ENCODE results near the gene CCNA1.

The CCNA1 gene

DNA sequence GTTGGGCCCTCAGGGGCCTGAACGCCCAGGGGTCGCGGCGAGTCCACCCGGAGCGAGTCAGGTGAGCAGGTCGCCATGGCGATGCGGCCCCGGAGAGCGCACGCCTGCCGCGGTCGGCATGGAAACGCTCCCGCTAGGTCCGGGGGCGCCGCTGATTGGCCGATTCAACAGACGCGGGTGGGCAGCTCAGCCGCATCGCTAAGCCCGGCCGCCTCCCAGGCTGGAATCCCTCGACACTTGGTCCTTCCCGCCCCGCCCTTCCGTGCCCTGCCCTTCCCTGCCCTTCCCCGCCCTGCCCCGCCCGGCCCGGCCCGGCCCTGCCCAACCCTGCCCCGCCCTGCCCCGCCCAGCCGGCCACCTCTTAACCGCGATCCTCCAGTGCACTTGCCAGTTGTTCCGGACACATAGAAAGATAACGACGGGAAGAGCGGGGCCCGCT is at the start of gene CCNA1:
TSS of gene CCNA1 (plus strand) at position 390 of the 439 bp plus-strand sequence. CDS start 562 bp downstream, outside the sequence.
- Mint-ChIP-seq H3K27ac (no peak within 1 kb of the TSS), H3K4me3 (peak within 1 kb of the TSS; percentile 76), H3K36me3 (ENCODE audit: low read depth) (no peaks in the 10 kb centered on the region), H3K27me3 (ENCODE audit: low read depth, poor library complexity) (peaks cover 95% of the 10 kb centered on the region), H3K4me1 (peaks cover 13% of the 10 kb centered on the region), H3K9me3 (peaks cover 10% of the 10 kb centered on the region)
- DNase-seq = peak; percentile 76
- no peak for TF ChIP-seq CTCF (IDR thresholded peaks at IDR 0.05)

GRCh38 chr13:36385489-36385888 is 46.8 kb upstream of the CCNA1 start:
- no peaks in the 10 kb centered on the region for H3K4me1 Mint-ChIP-seq
- H3K4me3 Mint-ChIP-seq = no peak overlapping the region
- no peak for DNase-seq
- H3K27me3 Mint-ChIP-seq (ENCODE audit: low read depth, poor library complexity) = peaks cover 4% of the 10 kb centered on the region
- H3K9me3 Mint-ChIP-seq = peaks cover 5% of the 10 kb centered on the region
- no peaks in the 10 kb centered on the region for H3K36me3 Mint-ChIP-seq (ENCODE audit: low read depth)
- TF ChIP-seq CTCF (IDR thresholded peaks at IDR 0.05) = no peak
- no peak overlapping the region for H3K27ac Mint-ChIP-seq

DNA sequence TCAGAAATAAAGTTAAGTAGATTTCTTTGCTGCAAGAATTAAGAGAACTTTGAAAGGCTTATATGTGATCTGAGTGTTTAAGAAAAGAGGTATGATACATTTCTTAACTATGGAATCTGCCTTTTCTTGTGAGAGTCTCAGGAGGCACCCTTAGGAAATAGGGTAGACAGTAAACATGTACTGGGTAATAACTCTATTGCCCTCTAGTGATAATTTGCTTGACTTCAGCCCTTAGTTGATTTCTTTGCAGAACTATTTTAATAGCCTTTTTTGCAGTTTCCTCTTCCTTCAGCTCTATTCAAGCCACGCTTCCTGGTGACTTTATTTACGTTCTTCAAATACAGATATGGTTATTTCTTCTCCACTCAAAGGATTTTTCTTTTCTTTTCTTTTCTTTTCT is 37.0 kb upstream of the CCNA1 start:
- no peak overlapping the region for H3K27ac Mint-ChIP-seq
- peaks cover 9% of the 10 kb centered on the region for H3K9me3 Mint-ChIP-seq
- no peaks in the 10 kb centered on the region for H3K4me1 Mint-ChIP-seq
- no peak for TF ChIP-seq CTCF (IDR thresholded peaks at IDR 0.05)
- H3K27me3 Mint-ChIP-seq (ENCODE audit: low read depth, poor library complexity) = peaks cover 3% of the 10 kb centered on the region
- no peaks in the 10 kb centered on the region for H3K36me3 Mint-ChIP-seq (ENCODE audit: low read depth)
- no peak overlapping the region for H3K4me3 Mint-ChIP-seq
- DNase-seq = no peak

DNA sequence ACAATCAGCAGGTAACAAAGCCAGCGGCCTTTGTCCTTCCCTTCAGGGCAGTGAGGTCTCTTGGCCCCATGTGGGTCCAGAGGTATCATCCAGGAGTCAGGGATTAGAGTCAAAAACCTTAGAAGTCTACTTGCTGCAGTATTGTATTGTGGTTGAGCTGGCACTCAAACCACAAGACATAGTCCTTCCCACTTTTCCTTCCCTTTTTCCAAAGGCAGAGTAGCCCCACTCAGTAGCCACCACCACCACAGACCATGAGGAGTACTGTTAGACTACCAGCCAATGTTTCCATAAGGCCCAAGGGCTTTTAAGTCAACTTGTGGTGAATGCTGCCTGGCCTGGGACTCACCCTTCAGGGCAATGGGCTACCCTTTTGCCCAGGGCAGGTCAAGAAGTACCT is 27.1 kb upstream of the CCNA1 start:
- DNase-seq = no peak
- Mint-ChIP-seq H3K27me3 (ENCODE audit: low read depth, poor library complexity) (peaks cover 7% of the 10 kb centered on the region), H3K4me3 (no peak overlapping the region), H3K4me1 (no peaks in the 10 kb centered on the region), H3K9me3 (peaks cover 12% of the 10 kb centered on the region), H3K36me3 (ENCODE audit: low read depth) (no peaks in the 10 kb centered on the region), H3K27ac (no peak overlapping the region)
- TF ChIP-seq CTCF (IDR thresholded peaks at IDR 0.05) = no peak

GRCh38 chr13:36412736-36413135 is 19.6 kb upstream of the CCNA1 start:
- peaks cover 22% of the 10 kb centered on the region for H3K9me3 Mint-ChIP-seq
- H3K36me3 Mint-ChIP-seq (ENCODE audit: low read depth) = no peaks in the 10 kb centered on the region
- H3K4me1 Mint-ChIP-seq = no peaks in the 10 kb centered on the region
- TF ChIP-seq CTCF (IDR thresholded peaks at IDR 0.05) = no peak
- no peak overlapping the region for H3K27ac Mint-ChIP-seq
- H3K4me3 Mint-ChIP-seq = no peak overlapping the region
- H3K27me3 Mint-ChIP-seq (ENCODE audit: low read depth, poor library complexity) = peaks cover 7% of the 10 kb centered on the region
- DNase-seq = no peak

DNA sequence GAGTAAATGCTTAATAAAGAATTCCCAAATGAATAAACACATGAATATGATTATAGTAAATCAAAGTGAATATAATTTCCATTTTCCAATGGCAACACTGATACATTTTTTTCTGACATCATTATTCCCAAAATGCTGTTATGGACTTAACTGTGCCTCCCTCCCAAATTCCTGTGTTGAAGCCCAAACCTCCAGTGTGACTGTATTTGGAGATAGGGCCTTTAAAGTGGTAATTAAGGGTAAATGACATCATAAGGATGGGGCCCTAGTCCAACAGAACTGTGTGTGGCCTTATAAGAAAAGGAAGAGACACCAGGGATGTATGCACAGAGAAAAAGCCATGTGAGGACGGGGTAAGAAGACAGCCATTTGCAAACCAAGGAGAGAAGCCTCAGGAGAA is 19.1 kb upstream of the CCNA1 start:
- no peak overlapping the region for H3K4me3 Mint-ChIP-seq
- H3K9me3 Mint-ChIP-seq = peaks cover 22% of the 10 kb centered on the region
- no peaks in the 10 kb centered on the region for H3K36me3 Mint-ChIP-seq (ENCODE audit: low read depth)
- TF ChIP-seq CTCF (IDR thresholded peaks at IDR 0.05) = no peak
- H3K27ac Mint-ChIP-seq = no peak overlapping the region
- no peak for DNase-seq
- H3K4me1 Mint-ChIP-seq = no peaks in the 10 kb centered on the region
- peaks cover 4% of the 10 kb centered on the region for H3K27me3 Mint-ChIP-seq (ENCODE audit: low read depth, poor library complexity)

All from nephron progenitor cell (in vitro differentiated cells).